Breast epithelium (tissue), 4 donors: ENCODE measurements around the gene PEAK1. TPM values are rescaled to one million over a fixed set of nuclear protein-coding genes. Genes with fewer than 3 reads are reported as not detected.

Experiments used
- DNase-seq, 2 donors: peaks; one replicate each; pipeline ENCODE4 v3.0.0-alpha.2; 2019; ENCODE audit warnings: low spot score in 2 of 2
- H3K27ac ChIP-seq, 2 donors: fragments of 200-600 bp; sonication (generic) in 1 of 2; one replicate each; pipeline ENCODE4 v1.5.1; 2016 to 2019; ENCODE audit warnings: mild to moderate bottlenecking in 1 of 2
- H3K27me3 ChIP-seq, 2 donors: fragments of 200-600 bp; sonication (generic) in 1 of 2; one replicate each; pipeline versions ENCODE4 v1.5.1 to v1.6.0; 2017 to 2019; ENCODE audit warnings: control low read depth in 1 of 2, mild to moderate bottlenecking in 1 of 2
- H3K36me3 ChIP-seq: fragments of 200-600 bp; one replicate; pipeline ENCODE4 v1.5.1; 2019
- H3K4me1 ChIP-seq, 2 donors: fragments of 200-600 bp; sonication (generic); one replicate each; pipeline ENCODE4 v1.5.1; 2016 to 2019; ENCODE audit warnings: control low read depth in 1 of 2
- H3K4me3 ChIP-seq, 3 donors: fragments of 200-600 bp; sonication (generic); 1 replicate in 2 of 3; 2 replicates in 1 of 3; pipeline ENCODE4 v1.5.1; 2016 to 2019; ENCODE audit warnings: mild to moderate bottlenecking in 3 of 3, moderate library complexity in 2 of 3
- H3K9me3 ChIP-seq, 2 donors: fragments of 200-600 bp; sonication (generic) in 1 of 2; one replicate each; pipeline ENCODE4 v1.5.1; 2016 to 2019; ENCODE audit warnings: control low read depth in 1 of 2
- CTCF ChIP-seq, 3 donors: fragments of 450-650 bp; IDR thresholded peaks; one replicate each; pipeline ENCODE4 v1.5.1; 2016 to 2017; ENCODE audit warnings: antibody characterized with exemption in 3 of 3, mild to moderate bottlenecking in 3 of 3, moderate library complexity in 3 of 3
- POLR2A ChIP-seq: fragments of 450-650 bp; IDR thresholded peaks from one replicate; pipeline ENCODE4 v1.6.1; 2016; ENCODE audit warnings: antibody characterized with exemption, mild to moderate bottlenecking, moderate library complexity
- POLR2AphosphoS5 ChIP-seq, 3 donors: sonication (generic); formaldehyde crosslinking; IDR thresholded peaks; one replicate each; pipeline ENCODE4 v1.6.1; 2017; ENCODE audit warnings: antibody characterized with exemption in 3 of 3
- intact Hi-C: fragments of 100-400 bp; cut with DNase I; formaldehyde crosslinking; loops from one replicate; pipeline ENCODE4 v1.15.1; 2023; ENCODE audit warnings: low total_unique reads
- total RNA-seq, 3 donors: library from RNA; depleted of rRNA; stranded (reverse); fragments of >200 nt; gene quantifications; one replicate each; pipeline ENCODE4 v1.1.0, GENCODE V29; 2016

The PEAK1 gene
- total RNA-seq, 3 donors from 2014 or later: 48.5 to 99.5 (median 55.2) TPM

DNA sequence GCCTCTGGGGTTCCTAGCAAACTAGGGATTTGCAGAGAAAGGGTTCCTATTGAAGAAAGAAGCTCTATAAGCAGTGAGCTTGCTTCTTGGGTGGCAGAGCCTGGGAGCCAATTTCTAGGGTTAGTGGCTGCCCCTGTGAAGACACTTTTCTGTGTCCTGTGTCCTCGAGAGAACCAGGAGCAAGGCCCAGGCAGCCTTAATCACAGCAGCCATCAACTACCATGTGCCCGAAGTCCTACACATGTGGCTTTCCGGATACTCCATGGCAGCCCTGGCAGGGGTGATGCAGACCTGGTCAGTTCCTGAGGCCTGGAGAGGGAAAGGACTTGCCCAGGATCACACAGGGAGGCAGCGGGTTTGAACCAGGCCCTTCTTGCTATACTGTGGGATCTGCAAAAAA is 321.3 kb downstream of the PEAK1 start:
- Histone ChIP-seq H3K27ac (no peak overlapping the region), H3K4me1 (no peaks in the 10 kb centered on the region), H3K9me3 (no peaks in the 10 kb centered on the region), H3K27me3 (no peaks in the 10 kb centered on the region), H3K4me3 (no peak overlapping the region), H3K36me3 (no peaks in the 10 kb centered on the region)
- intact Hi-C loops: no loop called here
- no peak for DNase-seq
- TF ChIP-seq CTCF (IDR thresholded peaks at IDR 0.05) (no peak), POLR2AphosphoS5 (IDR thresholded peaks at IDR 0.05) (no peak), POLR2A (no peak)

GRCh38 chr15:77097921-77098320 is 322.0 kb downstream of the PEAK1 start:
- Histone ChIP-seq H3K4me1 (no peaks in the 10 kb centered on the region), H3K36me3 (no peaks in the 10 kb centered on the region), H3K27ac (no peak overlapping the region), H3K9me3 (no peaks in the 10 kb centered on the region), H3K4me3 (no peak overlapping the region), H3K27me3 (no peaks in the 10 kb centered on the region)
- DNase-seq: no peak
- TF ChIP-seq POLR2A (no peak), CTCF (IDR thresholded peaks at IDR 0.05) (no peak), POLR2AphosphoS5 (IDR thresholded peaks at IDR 0.05) (no peak)
- intact Hi-C loops: no loop called here

DNA sequence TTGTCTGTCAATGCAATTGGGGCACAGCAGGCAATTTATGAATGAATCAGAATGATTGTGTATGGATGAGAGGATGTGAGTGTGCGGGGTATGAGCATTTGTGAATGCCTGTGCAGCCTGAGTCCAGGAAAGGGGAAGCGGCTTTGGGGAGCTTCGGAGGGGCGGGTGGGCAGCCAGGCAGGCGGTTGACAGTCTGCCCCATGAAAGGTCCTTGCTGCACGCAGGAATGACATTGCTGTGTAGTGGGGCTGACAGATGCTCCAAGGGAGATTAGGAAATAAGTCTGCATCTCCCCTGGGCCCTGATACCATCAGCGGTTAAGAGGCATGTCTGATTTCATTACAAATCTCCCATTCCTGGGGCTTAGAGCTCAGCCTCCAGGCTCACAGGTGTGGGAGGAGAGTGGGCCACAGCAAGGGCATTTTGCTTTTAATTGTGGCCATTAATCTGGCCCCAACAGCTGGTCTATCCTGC is 322.6 kb downstream of the PEAK1 start:
- Histone ChIP-seq H3K4me1 (no peaks in the 10 kb centered on the region), H3K27ac (no peak overlapping the region), H3K9me3 (no peaks in the 10 kb centered on the region), H3K4me3 (no peak overlapping the region), H3K27me3 (no peaks in the 10 kb centered on the region), H3K36me3 (no peaks in the 10 kb centered on the region)
- no peak for TF ChIP-seq POLR2AphosphoS5 (IDR thresholded peaks at IDR 0.05)
- no peak for TF ChIP-seq POLR2A
- TF ChIP-seq CTCF (IDR thresholded peaks at IDR 0.05): no peak
- intact Hi-C loops: no loop called here
- no peak for DNase-seq

GRCh38 chr15:77096541-77096940 is 323.4 kb downstream of the PEAK1 start:
- DNase-seq: no peak
- intact Hi-C loops: no loop called here

DNA sequence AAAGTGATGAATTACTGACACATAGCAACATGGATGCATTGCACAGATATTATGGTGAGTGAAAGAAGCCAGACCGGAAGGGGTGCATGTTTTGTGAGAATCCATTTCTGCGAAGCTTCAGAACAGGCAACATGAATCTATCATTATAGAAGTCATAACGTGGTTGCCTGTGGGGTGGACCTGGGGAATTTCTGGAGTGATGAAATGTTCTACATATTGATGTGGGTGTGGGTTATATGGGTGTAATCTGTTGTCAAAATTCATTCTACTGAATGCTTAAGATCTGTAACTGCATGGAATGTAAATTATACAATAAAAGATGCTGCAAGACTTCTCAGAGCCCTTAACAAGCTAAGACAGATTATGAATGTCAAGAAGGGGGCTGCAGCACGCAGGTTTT is 323.8 kb downstream of the PEAK1 start:
- H3K36me3 ChIP-seq: no peaks in the 10 kb centered on the region
- TF ChIP-seq CTCF (IDR thresholded peaks at IDR 0.05) (no peak), POLR2AphosphoS5 (IDR thresholded peaks at IDR 0.05) (no peak), POLR2A (no peak)
- no peaks in the 10 kb centered on the region for H3K9me3 ChIP-seq
- H3K4me1 ChIP-seq: no peaks in the 10 kb centered on the region
- no peaks in the 10 kb centered on the region for H3K27me3 ChIP-seq
- DNase-seq: no peak
- H3K27ac ChIP-seq: no peak overlapping the region
- intact Hi-C loops: no loop called here
- H3K4me3 ChIP-seq: no peak overlapping the region

More at GRCh38 chr15:77096541-77096940, 323.4 kb downstream of the PEAK1 start:
- H3K4me1 ChIP-seq: no peaks in the 10 kb centered on the region
- H3K27ac ChIP-seq: no peak overlapping the region
- no peaks in the 10 kb centered on the region for H3K27me3 ChIP-seq
- TF ChIP-seq CTCF (IDR thresholded peaks at IDR 0.05) (no peak), POLR2AphosphoS5 (IDR thresholded peaks at IDR 0.05) (no peak), POLR2A (no peak)
- H3K36me3 ChIP-seq: no peaks in the 10 kb centered on the region
- H3K9me3 ChIP-seq: no peaks in the 10 kb centered on the region
- H3K4me3 ChIP-seq: no peak overlapping the region
